Fibroblast of lung (primary cell): ENCODE data around the gene ADAMTS17. TPM values are rescaled to one million over a fixed set of nuclear protein-coding genes. Genes with fewer than 3 reads are reported as not detected.

Source experiments
- DNase-seq, 2 donors: peaks; one replicate each; pipeline versions ENCODE4 v3.0.0 to v3.0.0-alpha.2; 2010; ENCODE audit warnings: low read depth in 2 of 2
- H2AFZ ChIP-seq: 2 replicates; pipeline ENCODE4 v1.5.1; 2012; ENCODE audit warnings: low read length, control low read depth, inconsistent platforms
- H3K27ac ChIP-seq: 2 replicates; pipeline ENCODE4 v1.5.1; 2011; ENCODE audit warnings: low read length, control low read depth; ENCODE audit not compliant: insufficient read depth
- H3K27me3 ChIP-seq: 2 replicates; pipeline ENCODE4 v1.5.1; 2011; ENCODE audit warnings: mild to moderate bottlenecking, low read length; ENCODE audit not compliant: control insufficient read depth, insufficient read depth
- H3K36me3 ChIP-seq: 2 replicates; pipeline ENCODE4 v1.5.1; 2011; ENCODE audit warnings: low read length; ENCODE audit not compliant: control insufficient read depth, insufficient read depth
- H3K4me1 ChIP-seq: 2 replicates; pipeline ENCODE4 v1.5.1; 2011; ENCODE audit warnings: low read length; ENCODE audit not compliant: control insufficient read depth, insufficient read depth; ENCODE audit errors: extremely low read depth
- H3K4me2 ChIP-seq: 2 replicates; pipeline ENCODE4 v1.5.1; 2011; ENCODE audit warnings: low read length, control low read depth; ENCODE audit not compliant: insufficient read depth; ENCODE audit errors: extremely low read depth
- H3K4me3 ChIP-seq, 4 experiments: fragments of 200-600 bp in 1 of 4; sonication (generic) in 1 of 4; replicated peaks in 1 of 4; 2 replicates each; pipeline ENCODE4 v1.5.1; 2011 to 2016; ENCODE audit warnings: low read length in 4 of 4, low read depth in 3 of 4, mild to moderate bottlenecking in 3 of 4, control low read depth in 2 of 4, inconsistent platforms in 1 of 4, mixed read lengths in 1 of 4; ENCODE audit not compliant: insufficient read depth in 1 of 4; ENCODE audit errors: control extremely low read depth in 1 of 4
- H3K79me2 ChIP-seq: 2 replicates; pipeline ENCODE4 v1.5.1; 2012; ENCODE audit warnings: mild to moderate bottlenecking, low read length, inconsistent platforms; ENCODE audit not compliant: control insufficient read depth, insufficient read depth
- H3K9ac ChIP-seq: 2 replicates; pipeline ENCODE4 v1.5.1; 2011; ENCODE audit warnings: mild to moderate bottlenecking, low read length, control low read depth; ENCODE audit not compliant: insufficient read depth
- H3K9me3 ChIP-seq: 2 replicates; pipeline ENCODE4 v1.5.1; 2012; ENCODE audit warnings: low read depth, low read length; ENCODE audit not compliant: control insufficient read depth, insufficient read depth
- H4K20me1 ChIP-seq: 2 replicates; pipeline ENCODE4 v1.5.1; 2011; ENCODE audit warnings: low read length; ENCODE audit not compliant: control insufficient read depth, insufficient read depth; ENCODE audit errors: extremely low read depth
- EZH2 ChIP-seq: IDR thresholded peaks from 2 replicates; pipeline ENCODE4 v1.5.1; 2012; ENCODE audit warnings: low read length, control low read depth, mild to moderate bottlenecking; ENCODE audit errors: missing control alignments
- polyA plus RNA-seq, 2 donors: library from polyadenylated mRNA; depleted of rRNA in 1 of 2; stranded (reverse) in 1 of 2; unstranded in 1 of 2; fragments of >200 nt; gene quantifications; 2 replicates each; pipeline ENCODE4 v1.2.1, GENCODE V29; 2011 to 2012; ENCODE audit warnings: missing spikeins in 1 of 2
- total RNA-seq: library from RNA; depleted of rRNA; stranded (reverse); fragments of >200 nt; gene quantifications from 2 replicates; pipeline ENCODE4 v1.2.1, GENCODE V29; 2014
- TF ChIP-seq, protein P1 (sequence below), 2 donors: IDR thresholded peaks in 1 of 2; conservative IDR thresholded peaks in 1 of 2; 1 replicate in 1 of 2; 2 replicates in 1 of 2; pipeline ENCODE4 v1.5.1; 2011 to 2012; ENCODE audit warnings: low read length in 2 of 2, control low read depth in 1 of 2, inconsistent platforms in 1 of 2, low read depth in 1 of 2, mild to moderate bottlenecking in 1 of 2

ADAMTS17 gene
- total and polyA plus RNA-seq, 2 donors (not counting 1 experiment from before 2014, with no cell fraction given), result 0.09 to 0.17 TPM

- H4K20me1 ChIP-seq, result no peaks in the 10 kb centered on the region
- H3K4me3 ChIP-seq, result no peak overlapping the region
- H3K36me3 ChIP-seq, result no peaks in the 10 kb centered on the region
- no peak for TF ChIP-seq EZH2
- TF ChIP-seq, protein P1, sequence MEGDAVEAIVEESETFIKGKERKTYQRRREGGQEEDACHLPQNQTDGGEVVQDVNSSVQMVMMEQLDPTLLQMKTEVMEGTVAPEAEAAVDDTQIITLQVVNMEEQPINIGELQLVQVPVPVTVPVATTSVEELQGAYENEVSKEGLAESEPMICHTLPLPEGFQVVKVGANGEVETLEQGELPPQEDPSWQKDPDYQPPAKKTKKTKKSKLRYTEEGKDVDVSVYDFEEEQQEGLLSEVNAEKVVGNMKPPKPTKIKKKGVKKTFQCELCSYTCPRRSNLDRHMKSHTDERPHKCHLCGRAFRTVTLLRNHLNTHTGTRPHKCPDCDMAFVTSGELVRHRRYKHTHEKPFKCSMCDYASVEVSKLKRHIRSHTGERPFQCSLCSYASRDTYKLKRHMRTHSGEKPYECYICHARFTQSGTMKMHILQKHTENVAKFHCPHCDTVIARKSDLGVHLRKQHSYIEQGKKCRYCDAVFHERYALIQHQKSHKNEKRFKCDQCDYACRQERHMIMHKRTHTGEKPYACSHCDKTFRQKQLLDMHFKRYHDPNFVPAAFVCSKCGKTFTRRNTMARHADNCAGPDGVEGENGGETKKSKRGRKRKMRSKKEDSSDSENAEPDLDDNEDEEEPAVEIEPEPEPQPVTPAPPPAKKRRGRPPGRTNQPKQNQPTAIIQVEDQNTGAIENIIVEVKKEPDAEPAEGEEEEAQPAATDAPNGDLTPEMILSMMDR (conservative IDR thresholded peaks at IDR 0.05 in 1 of 2, IDR thresholded peaks at IDR 0.05 in 1 of 2; ENCODE audit: low read depth in 1 of 2, low read length in 2 of 2), result no peak
- H3K27me3 ChIP-seq, result no peaks in the 10 kb centered on the region
- H2AFZ ChIP-seq, result no peak overlapping the region
- no peak for DNase-seq
- no peak overlapping the region for H3K27ac ChIP-seq
- no peaks in the 10 kb centered on the region for H3K79me2 ChIP-seq
- no peaks in the 10 kb centered on the region for H3K9me3 ChIP-seq
- H3K4me2 ChIP-seq, result no peak overlapping the region
- no peaks in the 10 kb centered on the region for H3K4me1 ChIP-seq
- H3K9ac ChIP-seq, result no peak overlapping the region
Measured at GRCh38 chr15:100306098-100306497, 35.7 kb downstream of the ADAMTS17 start.

- H3K9ac ChIP-seq, result no peak overlapping the region
- H3K27ac ChIP-seq, result no peak overlapping the region
- no peak for DNase-seq
- H3K4me1 ChIP-seq, result no peaks in the 10 kb centered on the region
- no peaks in the 10 kb centered on the region for H3K27me3 ChIP-seq
- H3K9me3 ChIP-seq, result no peaks in the 10 kb centered on the region
- no peak overlapping the region for H2AFZ ChIP-seq
- H3K4me2 ChIP-seq, result no peak overlapping the region
- no peaks in the 10 kb centered on the region for H4K20me1 ChIP-seq
- no peaks in the 10 kb centered on the region for H3K36me3 ChIP-seq
- TF ChIP-seq, protein P1 (conservative IDR thresholded peaks at IDR 0.05 in 1 of 2, IDR thresholded peaks at IDR 0.05 in 1 of 2; ENCODE audit: low read depth in 1 of 2, low read length in 2 of 2), result no peak
- no peak for TF ChIP-seq EZH2
- H3K4me3 ChIP-seq, result no peak overlapping the region
- no peaks in the 10 kb centered on the region for H3K79me2 ChIP-seq
Measured at GRCh38 chr15:100301910-100302431, 39.8 kb downstream of the ADAMTS17 start.

DNA sequence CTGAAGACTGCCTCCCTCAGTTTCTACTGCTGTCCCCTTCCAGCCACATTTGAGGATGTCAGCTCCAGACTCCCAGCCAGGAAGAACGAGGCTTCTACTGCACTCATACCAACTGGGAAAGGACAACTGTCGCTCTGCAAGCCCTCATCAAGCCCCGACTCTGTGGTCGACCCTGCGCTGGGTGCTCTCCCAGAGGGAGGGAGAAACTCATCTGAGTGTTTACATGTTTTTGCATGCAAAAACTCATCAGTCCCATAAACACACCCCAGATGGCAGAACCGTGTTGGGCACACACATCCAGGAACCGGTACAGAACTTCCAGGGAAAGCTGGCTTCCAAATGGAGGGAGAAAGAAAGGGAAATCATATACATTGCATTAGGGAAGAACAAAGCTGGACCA is 43.5 kb downstream of the ADAMTS17 start:
- H3K9ac ChIP-seq, result no peak overlapping the region
- no peak overlapping the region for H2AFZ ChIP-seq
- TF ChIP-seq, protein P1 (conservative IDR thresholded peaks at IDR 0.05 in 1 of 2, IDR thresholded peaks at IDR 0.05 in 1 of 2; ENCODE audit: low read depth in 1 of 2, low read length in 2 of 2), result no peak
- no peak for TF ChIP-seq EZH2
- no peaks in the 10 kb centered on the region for H3K79me2 ChIP-seq
- no peaks in the 10 kb centered on the region for H4K20me1 ChIP-seq
- H3K4me1 ChIP-seq, result no peaks in the 10 kb centered on the region
- H3K27ac ChIP-seq, result no peak overlapping the region
- no peaks in the 10 kb centered on the region for H3K27me3 ChIP-seq
- no peaks in the 10 kb centered on the region for H3K9me3 ChIP-seq
- no peak overlapping the region for H3K4me3 ChIP-seq
- H3K4me2 ChIP-seq, result no peak overlapping the region
- H3K36me3 ChIP-seq, result no peaks in the 10 kb centered on the region
- no peak for DNase-seq
